Central memory CD8-positive, alpha-beta T cell (primary cell): ENCODE measurements around the gene MIPOL1.
"Not testable (repeated sequence)": the region's sequence is repeated elsewhere in the genome, so short reads cannot be mapped to it uniquely, and the experiment has no call there.

Experiments
- ATAC-seq: fragments of 150-1000 bp; cut with Tn5 transposase; replicated peaks from 2 replicates; pipeline ENCODE4 v1.10.0; 2022; ENCODE audit warnings: mild to moderate bottlenecking, moderate FRiP score, moderate number of reproducible peaks; ENCODE audit not compliant: poor library complexity, severe bottlenecking; ENCODE audit errors: extremely low read depth
- DNase-seq, 2 donors: peaks; one replicate each; pipeline ENCODE4 v3.0.0; 2021; ENCODE audit warnings: low spot score in 2 of 2
- H3K27ac Mint-ChIP-seq: one replicate; pipeline ENCODE4 v1.8.0; 2022; ENCODE audit warnings: low read depth, mild to moderate bottlenecking, moderate library complexity, mixed read lengths
- H3K27me3 Mint-ChIP-seq: one replicate; pipeline ENCODE4 v1.8.0; 2022; ENCODE audit warnings: mixed read lengths
- H3K36me3 Mint-ChIP-seq: one replicate; pipeline ENCODE4 v1.8.0; 2022; ENCODE audit warnings: mild to moderate bottlenecking, moderate library complexity, mixed read lengths; ENCODE audit not compliant: insufficient read depth
- H3K4me1 Mint-ChIP-seq: one replicate; pipeline ENCODE4 v1.8.0; 2022; ENCODE audit warnings: mixed read lengths
- H3K4me3 Mint-ChIP-seq: one replicate; pipeline ENCODE4 v1.8.0; 2022; ENCODE audit warnings: mild to moderate bottlenecking, moderate library complexity, mixed read lengths
- H3K9me3 Mint-ChIP-seq: one replicate; pipeline ENCODE4 v1.8.0; 2022; ENCODE audit warnings: mixed read lengths

MIPOL1 gene

DNA sequence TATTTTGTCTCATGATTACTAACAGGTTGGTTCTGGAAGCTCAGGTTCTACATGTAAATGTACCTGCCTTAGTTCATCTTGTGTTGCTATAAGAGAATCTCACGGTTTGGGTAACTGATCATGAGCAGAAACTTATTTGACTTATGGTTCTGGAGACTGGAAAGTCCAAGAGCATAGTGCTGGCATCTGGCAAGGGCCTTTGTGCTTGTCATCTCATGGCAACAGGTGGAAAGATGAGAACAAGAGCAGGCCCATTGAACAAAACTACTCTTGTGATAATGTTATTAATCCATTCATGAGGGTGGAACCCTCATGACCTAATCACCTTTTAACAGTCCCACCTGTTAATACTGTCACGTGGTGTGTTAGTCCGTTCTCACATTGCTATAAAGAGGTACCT is 23.3 kb downstream of the MIPOL1 start:
- no peaks in the 10 kb centered on the region for H3K27me3 Mint-ChIP-seq
- ATAC-seq, result no peak
- H3K4me1 Mint-ChIP-seq, result no peaks in the 10 kb centered on the region
- no peak overlapping the region for H3K27ac Mint-ChIP-seq
- no peak for DNase-seq
- H3K4me3 Mint-ChIP-seq, result no peak overlapping the region
- H3K9me3 Mint-ChIP-seq, result peaks cover 21% of the 10 kb centered on the region
- no peaks in the 10 kb centered on the region for H3K36me3 Mint-ChIP-seq

DNA sequence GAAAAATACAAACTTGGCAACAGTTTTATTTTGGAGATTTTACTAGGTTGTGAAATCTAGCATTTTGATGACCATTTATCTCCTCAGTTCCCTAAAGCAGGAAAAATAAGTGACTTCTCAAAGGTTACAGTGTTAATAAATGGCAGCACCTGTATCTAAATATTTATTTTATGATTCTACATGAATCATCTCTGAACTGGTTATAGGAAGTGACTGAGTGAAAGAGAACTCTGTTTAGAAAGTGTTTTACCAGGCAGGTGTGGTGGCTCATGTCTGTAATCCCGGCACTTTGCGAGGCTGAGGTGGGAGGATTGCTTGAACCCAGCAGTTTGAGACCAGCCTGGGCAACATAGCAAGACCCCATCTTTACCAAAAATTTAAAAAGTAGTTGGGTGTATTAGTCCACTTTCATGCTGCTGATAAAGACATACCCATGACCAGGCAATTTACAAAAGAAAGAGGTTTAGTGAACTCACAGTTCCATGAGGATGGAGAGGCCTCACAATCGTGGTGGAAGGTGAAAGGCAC is 26.3 kb downstream of the MIPOL1 start:
- no peaks in the 10 kb centered on the region for H3K36me3 Mint-ChIP-seq
- H3K27ac Mint-ChIP-seq, result no peak overlapping the region
- no peak for DNase-seq
- H3K4me1 Mint-ChIP-seq, result no peaks in the 10 kb centered on the region
- no peak for ATAC-seq
- H3K4me3 Mint-ChIP-seq, result no peak overlapping the region
- peaks cover 16% of the 10 kb centered on the region for H3K9me3 Mint-ChIP-seq
- H3K27me3 Mint-ChIP-seq, result no peaks in the 10 kb centered on the region

DNA sequence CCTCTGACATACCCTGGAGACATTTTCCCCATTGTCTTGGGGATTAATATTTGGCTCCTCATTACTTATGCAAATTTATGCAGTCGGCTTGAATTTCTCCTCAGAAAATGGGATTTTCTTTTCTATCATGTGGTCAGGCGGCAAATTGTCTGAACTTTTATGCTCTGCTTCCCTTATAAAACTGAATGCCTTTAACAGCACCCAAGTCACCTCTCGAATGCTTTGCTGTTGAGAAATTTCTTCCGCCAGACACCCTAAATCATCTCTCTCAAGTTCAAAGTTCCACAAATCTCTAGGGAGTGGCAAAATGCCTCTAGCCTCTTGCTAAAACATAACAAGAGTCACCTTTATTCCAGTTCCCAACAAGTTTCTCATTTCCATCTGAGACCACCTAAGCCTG is 27.9 kb downstream of the MIPOL1 start:
- not testable (repeated sequence) for ATAC-seq, H3K4me3 Mint-ChIP-seq, H3K4me1 Mint-ChIP-seq, H3K27me3 Mint-ChIP-seq, DNase-seq, H3K36me3 Mint-ChIP-seq, H3K27ac Mint-ChIP-seq
- peaks cover 16% of the 10 kb centered on the region for H3K9me3 Mint-ChIP-seq

GRCh38 chr14:37230551-37231194 is 32.9 kb downstream of the MIPOL1 start:
- ATAC-seq (no peak), DNase-seq (no peak)
- Mint-ChIP-seq H3K36me3 (no peaks in the 10 kb centered on the region), H3K4me1 (no peaks in the 10 kb centered on the region), H3K27me3 (no peaks in the 10 kb centered on the region), H3K9me3 (peaks cover 8% of the 10 kb centered on the region), H3K4me3 (no peak overlapping the region), H3K27ac (no peak overlapping the region)

GRCh38 chr14:37232907-37233481 is 35.3 kb downstream of the MIPOL1 start:
- H3K4me1 Mint-ChIP-seq, result no peaks in the 10 kb centered on the region
- H3K9me3 Mint-ChIP-seq, result no peaks in the 10 kb centered on the region
- H3K4me3 Mint-ChIP-seq, result no peak overlapping the region
- DNase-seq (no peak), ATAC-seq (no peak)
- no peak overlapping the region for H3K27ac Mint-ChIP-seq
- H3K27me3 Mint-ChIP-seq, result no peaks in the 10 kb centered on the region
- no peaks in the 10 kb centered on the region for H3K36me3 Mint-ChIP-seq

GRCh38 chr14:37234222-37234621 is 36.5 kb downstream of the MIPOL1 start:
- ATAC-seq, result no peak
- no peaks in the 10 kb centered on the region for H3K27me3 Mint-ChIP-seq
- no peak overlapping the region for H3K27ac Mint-ChIP-seq
- DNase-seq, result no peak
- no peaks in the 10 kb centered on the region for H3K9me3 Mint-ChIP-seq
- no peaks in the 10 kb centered on the region for H3K4me1 Mint-ChIP-seq
- H3K4me3 Mint-ChIP-seq, result no peak overlapping the region
- H3K36me3 Mint-ChIP-seq, result no peaks in the 10 kb centered on the region

DNA sequence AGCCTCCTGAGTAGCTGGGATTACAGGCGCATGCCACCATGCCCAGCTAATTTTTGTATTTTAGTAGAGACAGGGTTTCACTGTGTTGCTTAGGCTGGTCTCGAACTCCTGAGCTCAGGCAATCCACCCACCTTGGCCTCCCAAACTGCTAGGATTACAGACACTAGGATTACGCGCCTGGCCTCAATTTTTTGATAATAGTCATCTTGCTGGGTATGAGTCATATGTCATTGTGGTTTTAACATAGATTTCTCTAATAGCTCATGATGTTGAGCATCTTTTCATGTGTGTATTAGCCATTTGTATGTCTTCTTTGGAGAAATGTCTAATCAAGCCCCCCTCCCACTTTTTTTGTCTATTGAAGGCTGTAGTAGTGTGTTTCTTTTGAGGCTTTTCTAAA is 38.3 kb downstream of the MIPOL1 start:
- H3K9me3 Mint-ChIP-seq, H3K27ac Mint-ChIP-seq, ATAC-seq, H3K36me3 Mint-ChIP-seq, H3K4me3 Mint-ChIP-seq, DNase-seq, H3K27me3 Mint-ChIP-seq, H3K4me1 Mint-ChIP-seq: not testable (repeated sequence)

- H3K4me3 Mint-ChIP-seq, result no peak overlapping the region
- H3K27me3 Mint-ChIP-seq, result no peaks in the 10 kb centered on the region
- no peaks in the 10 kb centered on the region for H3K4me1 Mint-ChIP-seq
- H3K36me3 Mint-ChIP-seq, result no peaks in the 10 kb centered on the region
- DNase-seq (no peak), ATAC-seq (no peak)
- H3K9me3 Mint-ChIP-seq, result no peaks in the 10 kb centered on the region
- no peak overlapping the region for H3K27ac Mint-ChIP-seq
Measured at GRCh38 chr14:37237094-37237493, 39.4 kb downstream of the MIPOL1 start.

- ATAC-seq, result no peak
- Mint-ChIP-seq H3K27ac (no peak overlapping the region), H3K4me1 (no peaks in the 10 kb centered on the region), H3K27me3 (no peaks in the 10 kb centered on the region), H3K4me3 (no peak overlapping the region), H3K9me3 (no peaks in the 10 kb centered on the region), H3K36me3 (no peaks in the 10 kb centered on the region)
- no peak for DNase-seq
Measured at GRCh38 chr14:37237735-37238200, 40.0 kb downstream of the MIPOL1 start.

GRCh38 chr14:37241198-37241597 is 43.5 kb downstream of the MIPOL1 start:
- Mint-ChIP-seq H3K27ac (no peak overlapping the region), H3K4me3 (no peak overlapping the region), H3K4me1 (no peaks in the 10 kb centered on the region), H3K36me3 (no peaks in the 10 kb centered on the region), H3K9me3 (no peaks in the 10 kb centered on the region), H3K27me3 (no peaks in the 10 kb centered on the region)
- no peak for DNase-seq
- ATAC-seq, result no peak

GRCh38 chr14:37246427-37246829 is 48.7 kb downstream of the MIPOL1 start:
- DNase-seq (no peak), ATAC-seq (no peak)
- no peaks in the 10 kb centered on the region for H3K36me3 Mint-ChIP-seq
- no peak overlapping the region for H3K4me3 Mint-ChIP-seq
- no peaks in the 10 kb centered on the region for H3K27me3 Mint-ChIP-seq
- no peaks in the 10 kb centered on the region for H3K4me1 Mint-ChIP-seq
- H3K9me3 Mint-ChIP-seq, result no peaks in the 10 kb centered on the region
- H3K27ac Mint-ChIP-seq, result no peak overlapping the region

DNA sequence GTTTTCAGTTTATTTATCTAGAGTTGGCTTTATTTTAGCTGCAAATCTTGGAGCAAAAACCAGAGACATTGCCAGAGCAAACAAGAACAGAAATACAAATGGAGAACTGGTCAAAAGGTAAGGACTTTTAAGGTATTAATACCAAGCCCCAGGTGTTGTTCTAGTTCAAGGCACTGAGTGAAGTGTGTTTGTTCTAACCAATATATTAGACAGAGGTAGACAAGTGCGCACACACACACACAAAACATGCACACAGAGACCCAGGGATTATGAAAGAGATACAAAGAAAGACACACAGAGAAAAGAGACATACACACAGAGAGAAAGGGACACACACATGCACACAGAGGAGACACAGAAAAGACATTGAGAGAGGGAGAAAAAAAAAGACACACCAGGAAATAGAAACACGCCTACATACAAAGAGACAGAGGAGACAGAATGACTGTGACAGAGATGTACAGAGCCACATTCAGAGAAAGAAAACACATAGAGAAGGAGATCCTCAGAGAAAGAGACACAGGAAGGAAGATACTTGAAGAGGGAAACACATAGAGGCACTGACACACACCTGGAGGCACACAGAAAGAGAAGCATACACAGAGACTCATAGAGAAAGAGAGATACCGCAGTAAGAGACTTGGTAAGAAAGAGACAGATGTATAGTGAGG is 50.2 kb downstream of the MIPOL1 start:
- ATAC-seq, result no peak
- Mint-ChIP-seq H3K36me3 (no peaks in the 10 kb centered on the region), H3K4me3 (no peak overlapping the region), H3K9me3 (no peaks in the 10 kb centered on the region), H3K4me1 (no peaks in the 10 kb centered on the region), H3K27ac (no peak overlapping the region), H3K27me3 (no peaks in the 10 kb centered on the region)
- no peak for DNase-seq

GRCh38 chr14:37251775-37252174 is 54.0 kb downstream of the MIPOL1 start:
- DNase-seq, result no peak
- no peaks in the 10 kb centered on the region for H3K4me1 Mint-ChIP-seq

More at GRCh38 chr14:37251775-37252174, 54.0 kb downstream of the MIPOL1 start:
- ATAC-seq, result no peak
- H3K9me3 Mint-ChIP-seq, result no peaks in the 10 kb centered on the region
- H3K4me3 Mint-ChIP-seq, result no peak overlapping the region
- no peaks in the 10 kb centered on the region for H3K36me3 Mint-ChIP-seq
- H3K27ac Mint-ChIP-seq, result no peak overlapping the region
- no peaks in the 10 kb centered on the region for H3K27me3 Mint-ChIP-seq
